HG03097 (cell line): ENCODE measurements around the gene ATP2C2.
"Not testable (repeated sequence)": the region's sequence is repeated elsewhere in the genome, so short reads cannot be mapped to it uniquely, and the experiment has no call there.

Experiments used
- ATAC-seq: cut with Tn5 transposase; IDR thresholded peaks from one replicate; pipeline ENCODE4 v1.9.1; 2021; ENCODE audit not compliant: unreplicated experiment, low FRiP score

The ATP2C2 gene

GRCh38 chr16:84391151-84392030, 23.1 kb downstream of the ATP2C2 start:
- ATAC-seq: no peak

- ATAC-seq: no peak
These were observed 23.7 kb downstream of the ATP2C2 start for GRCh38 chr16:84392031-84392360.

GRCh38 chr16:84396082-84396481, 27.7 kb downstream of the ATP2C2 start:
- not testable (repeated sequence) for ATAC-seq

- no peak for ATAC-seq
These were observed 28.2 kb downstream of the ATP2C2 start for GRCh38 chr16:84396537-84397008.

GRCh38 chr16:84397090-84397489, 28.8 kb downstream of the ATP2C2 start:
- no peak for ATAC-seq

- ATAC-seq: no peak
These were observed 30.4 kb downstream of the ATP2C2 start for GRCh38 chr16:84398701-84399100.

GRCh38 chr16:84399912-84400311, 31.6 kb downstream of the ATP2C2 start:
- not testable (repeated sequence) for ATAC-seq

GRCh38 chr16:84403435-84403834, 35.1 kb downstream of the ATP2C2 start:
- ATAC-seq: not testable (repeated sequence)

GRCh38 chr16:84404324-84404723, 36.0 kb downstream of the ATP2C2 start:
- no peak for ATAC-seq

GRCh38 chr16:84404936-84405639, 36.8 kb downstream of the ATP2C2 start:
- ATAC-seq: no peak

- no peak for ATAC-seq
These were observed 37.9 kb downstream of the ATP2C2 start for GRCh38 chr16:84406006-84406963.

- no peak for ATAC-seq
These were observed 39.4 kb downstream of the ATP2C2 start for GRCh38 chr16:84407588-84408313.

- no peak for ATAC-seq
These were observed 40.0 kb downstream of the ATP2C2 start for GRCh38 chr16:84408314-84408690.

GRCh38 chr16:84408856-84409255, 40.5 kb downstream of the ATP2C2 start:
- no peak for ATAC-seq

- no peak for ATAC-seq
These were observed 42.2 kb downstream of the ATP2C2 start for GRCh38 chr16:84410361-84411138.

- no peak for ATAC-seq
These were observed 43.4 kb downstream of the ATP2C2 start for GRCh38 chr16:84411768-84412167.

GRCh38 chr16:84412262-84412661, 43.9 kb downstream of the ATP2C2 start:
- no peak for ATAC-seq

GRCh38 chr16:84413244-84414004, 45.1 kb downstream of the ATP2C2 start:
- no peak for ATAC-seq
